Renal cortical epithelial cell (primary cell): ENCODE data around the gene AADAT. TPM values are rescaled to one million over a fixed set of nuclear protein-coding genes. Genes with fewer than 3 reads are reported as not detected.

ENCODE experiments used
- DNase-seq: peaks from one replicate; pipeline ENCODE4 v3.0.0-alpha.2; 2011; ENCODE audit warnings: low read depth
- total RNA-seq: library from RNA; depleted of rRNA; stranded (reverse); fragments of >200 nt; gene quantifications from 2 replicates; pipeline ENCODE4 v1.2.3, GENCODE V29; 2014

Gene AADAT
- total RNA-seq, 1 donor from 2014 or later, result 5.9 TPM

- DNase-seq, result no peak
Measured at GRCh38 chr4:170033999-170034398, 55.8 kb downstream of the AADAT start.

- peak; percentile 96 for DNase-seq
Measured at GRCh38 chr4:170030121-170030520, 59.6 kb downstream of the AADAT start.

- peak; percentile 76 for DNase-seq
Measured at GRCh38 chr4:170027181-170027829, 62.5 kb downstream of the AADAT start.

GRCh38 chr4:170026253-170027021 is 63.3 kb downstream of the AADAT start, which contains the start of gene MFAP3L:
Gene MFAP3L, minus strand, starts transcription at chr4:170026395. Its CDS starts 20,518 bp downstream, at chr4:170005877.
- DNase-seq, result peak; percentile 60

GRCh38 chr4:170025523-170026252 is 64.1 kb downstream of the AADAT start:
- DNase-seq, result peak; percentile 32

- DNase-seq, result no peak
Measured at GRCh38 chr4:170022211-170022610, 67.5 kb downstream of the AADAT start.

GRCh38 chr4:170017252-170017651 is 72.5 kb downstream of the AADAT start:
- DNase-seq, result no peak

- DNase-seq, result no peak
Measured at GRCh38 chr4:170015285-170015684, 74.5 kb downstream of the AADAT start.

GRCh38 chr4:170014359-170015011 is 75.3 kb downstream of the AADAT start:
- peak; percentile 37 for DNase-seq

GRCh38 chr4:170012629-170012958 is 77.2 kb downstream of the AADAT start:
- DNase-seq, result no peak

- DNase-seq, result no peak
Measured at GRCh38 chr4:170011921-170012628, 77.7 kb downstream of the AADAT start.

Other genes starting within 250 kb of the AADAT start
- gene MFAP3L, start 63.6 kb downstream of the AADAT start, total RNA-seq, result 19.6 and 93.0 TPM in 2 replicates